Right lobe of liver (tissue), 6 donors: Measurements from ENCODE around the gene CACFD1. TPM values are rescaled to one million over a fixed set of nuclear protein-coding genes. Genes with fewer than 3 reads are reported as not detected.
A peak's percentile ranks its signal among the peaks of the same experiment; 100 is the strongest.

Experiments used
- ATAC-seq, 4 donors: fragments of 200-7000 bp; cut with Tn5 transposase; one replicate each; pipeline ENCODE4 v1.9.1; 2020; ENCODE audit warnings: mild to moderate bottlenecking in 4 of 4, moderate library complexity in 4 of 4
- DNase-seq, 3 donors: peaks; one replicate each; pipeline ENCODE4 v3.0.0-alpha.2; 2020
- H3K27ac ChIP-seq, 3 donors: fragments of 200-600 bp; one replicate each; pipeline ENCODE4 v1.8.0; 2022
- H3K27me3 ChIP-seq, 2 donors: fragments of 200-600 bp; one replicate each; pipeline ENCODE4 v1.8.0; 2022
- H3K36me3 ChIP-seq, 4 donors: fragments of 200-600 bp; sonication (generic) in 1 of 4; one replicate each; pipeline versions ENCODE4 v1.5.1 to v1.8.0; 2017 to 2022; ENCODE audit warnings: control low read depth in 1 of 4
- H3K4me1 ChIP-seq, 4 donors: fragments of 200-600 bp; sonication (generic) in 1 of 4; one replicate each; pipeline versions ENCODE4 v1.5.1 to v1.8.0; 2017 to 2022; ENCODE audit warnings: control low read depth in 1 of 4
- H3K4me3 ChIP-seq, 3 donors: fragments of 200-600 bp; one replicate each; pipeline ENCODE4 v1.8.0; 2022
- H3K9me3 ChIP-seq, 4 donors: fragments of 200-600 bp; sonication (generic) in 1 of 4; one replicate each; pipeline versions ENCODE4 v1.5.1 to v1.8.0; 2017 to 2022; ENCODE audit warnings: control low read depth in 1 of 4
- CTCF ChIP-seq, 4 donors: fragments of 200-600 bp in 3 of 4; fragments of 450-650 bp in 1 of 4; IDR thresholded peaks; one replicate each; pipeline versions ENCODE4 v1.5.1 to v1.8.0; 2016 to 2022; ENCODE audit warnings: antibody characterized with exemption in 4 of 4, mild to moderate bottlenecking in 2 of 4
- POLR2A ChIP-seq: fragments of 450-650 bp; IDR thresholded peaks from one replicate; pipeline ENCODE4 v1.6.1; 2017; ENCODE audit warnings: antibody characterized with exemption, mild to moderate bottlenecking
- WGBS: methylation state at CpG from one replicate; pipeline ENCODE4 v1.1.6; 2018; ENCODE audit warnings: low coverage, low lambda C conversion rate; ENCODE audit not compliant: insufficient coverage; ENCODE audit errors: missing lambda C conversion rate; 5-methylcytosine and 5-hydroxymethylcytosine counted together
- intact Hi-C, 2 donors: fragments of 100-400 bp; cut with DNase I; formaldehyde crosslinking; loops; one replicate each; pipeline versions ENCODE4 v1.11.2 to v1.14.1; 2022
- total RNA-seq, 6 experiments: library from RNA; depleted of rRNA in 2 of 6; stranded (reverse); fragments of >200 nt in 2 of 6; fragmentation: NEBNext Ultra II Directional in 3 of 6; extraction: Animal tissue kit (Norgen Biotek cat#: 25700) in 3 of 6; gene quantifications; one replicate each; pipeline versions ENCODE4 v1.1.0 to v1.2.4, GENCODE V29; 2016 to 2023
- donor health status: DM: no; HTN: yes; CAD: no.
- donor health status: DM: no; HTN: no; CAD: no.
- donor health status: DM: no; HTN: no; CAD: no.
- donor health status: DM: no; HTN: yes; CAD: no.
- donor health status: DM: no; HTN: yes; CAD: no.

Gene CACFD1
- total RNA-seq, 6 experiments from 2014 or later = 23.5 to 39.8 (median 32.9) TPM

GRCh38 chr9:133508046-133508445 lies 48.3 kb downstream of the CACFD1 start:
- no peaks in the 10 kb centered on the region for H3K9me3 ChIP-seq
- no peak for DNase-seq
- H3K36me3 ChIP-seq = no peaks in the 10 kb centered on the region
- no peak for TF ChIP-seq POLR2A
- TF ChIP-seq CTCF (IDR thresholded peaks at IDR 0.05) = no peak
- peaks cover 0 to 35% (median 14%) of the 10 kb centered on the region in 4 donors for H3K4me1 ChIP-seq
- no peaks in the 10 kb centered on the region for H3K27me3 ChIP-seq
- H3K4me3 ChIP-seq = no peak overlapping the region
- no peak for ATAC-seq
- H3K27ac ChIP-seq = no peak overlapping the region
- WGBS = 92% methylated on average over 7 of the region's 8 CpGs
- intact Hi-C loops = loop anchor here in 1 of 2 donors (10.0 kb wide), 1 partner anchor 207 kb away; no protein-coding TSS in a partner anchor

GRCh38 chr9:133509179-133510083 lies 49.7 kb downstream of the CACFD1 start:
- DNase-seq (peak; percentile 70 to 82 (median 79)), ATAC-seq (peak; percentile 67 to 81 (median 76))
- no peaks in the 10 kb centered on the region for H3K9me3 ChIP-seq
- peaks cover 0 to 35% (median 14%) of the 10 kb centered on the region in 4 donors for H3K4me1 ChIP-seq
- 2% methylated on average over 16 of the region's 26 CpGs for WGBS
- no peaks in the 10 kb centered on the region for H3K36me3 ChIP-seq
- no peaks in the 10 kb centered on the region for H3K27me3 ChIP-seq
- peak overlapping the region in 1 of 3 donors; percentile 9 for H3K4me3 ChIP-seq
- TF ChIP-seq CTCF (IDR thresholded peaks at IDR 0.05) (peak in 1 of 4 donors; percentile 15), POLR2A (peak; percentile 70)
- intact Hi-C loops = loop anchor here in 1 of 2 donors (10.0 kb wide), 1 partner anchor 205 kb away; no protein-coding TSS in a partner anchor
- peak overlapping the region; percentile 19 to 60 (median 38) for H3K27ac ChIP-seq

DNA sequence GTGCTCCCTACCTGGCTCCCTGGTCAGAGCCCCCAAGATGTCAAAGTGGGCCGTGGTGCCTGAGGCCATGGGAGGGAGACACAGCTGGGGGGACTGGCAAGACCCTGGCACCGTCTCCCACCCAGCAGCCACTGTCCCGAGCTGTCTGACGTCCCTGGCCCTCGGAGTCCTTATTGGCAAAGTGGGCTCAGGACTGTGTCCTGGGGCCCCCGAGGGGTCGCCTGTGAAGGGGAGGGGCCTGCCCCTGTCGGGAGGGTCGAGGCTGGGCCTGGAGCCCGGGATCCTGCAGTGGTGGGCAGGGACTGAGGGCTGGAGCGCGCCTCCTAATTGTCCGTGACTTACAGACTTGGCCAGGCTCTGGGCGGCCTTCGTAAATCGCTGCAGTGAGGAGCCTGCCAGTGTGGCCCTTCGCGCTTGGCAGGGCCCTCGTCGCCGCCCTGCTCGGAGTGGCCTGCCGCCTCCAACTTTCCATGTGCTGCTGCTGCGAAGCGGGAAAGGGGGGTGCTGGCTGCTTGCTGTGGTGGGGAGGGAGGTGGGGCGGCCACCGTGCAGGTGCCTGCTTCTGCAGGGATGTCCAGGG lies 51.2 kb downstream of the CACFD1 start:
- no peak for TF ChIP-seq CTCF (IDR thresholded peaks at IDR 0.05)
- TF ChIP-seq POLR2A = no peak
- H3K27ac ChIP-seq = no peak overlapping the region
- H3K4me1 ChIP-seq = peaks cover 0 to 31% (median 14%) of the 10 kb centered on the region in 4 donors
- intact Hi-C loops = no loop called here
- 100% methylated on average over 1 of the region's 27 CpGs for WGBS
- no peak overlapping the region for H3K4me3 ChIP-seq
- ATAC-seq (no peak), DNase-seq (no peak)
- no peaks in the 10 kb centered on the region for H3K36me3 ChIP-seq
- H3K9me3 ChIP-seq = no peaks in the 10 kb centered on the region
- H3K27me3 ChIP-seq = no peaks in the 10 kb centered on the region

DNA sequence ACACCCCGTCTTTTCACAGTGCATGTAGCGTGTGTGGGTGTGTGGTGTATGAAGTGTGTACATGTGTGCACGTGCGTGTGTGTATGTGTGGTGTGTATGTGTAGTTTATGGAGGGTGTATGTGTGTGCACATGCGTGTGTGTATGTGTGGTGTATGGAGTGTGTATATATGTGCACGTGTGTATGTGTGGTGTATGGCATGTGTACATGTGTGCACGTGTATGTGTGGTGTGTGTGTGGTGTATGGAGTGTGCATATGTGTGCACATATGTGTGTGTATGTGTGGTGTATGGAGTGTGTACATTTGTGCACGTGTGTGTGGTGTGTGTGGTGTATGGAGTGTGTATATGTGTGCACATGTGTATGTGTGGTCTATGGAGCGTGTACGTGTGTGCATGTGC lies 51.8 kb downstream of the CACFD1 start:
- 89% methylated on average over 10 of the region's 10 CpGs for WGBS

More for the DNA sequence above, 51.8 kb downstream of the CACFD1 start:
- H3K36me3 ChIP-seq = no peaks in the 10 kb centered on the region
- no peak overlapping the region for H3K27ac ChIP-seq
- TF ChIP-seq POLR2A = no peak
- no peak for TF ChIP-seq CTCF (IDR thresholded peaks at IDR 0.05)
- ATAC-seq = no peak
- no peaks in the 10 kb centered on the region for H3K27me3 ChIP-seq
- H3K4me1 ChIP-seq = peaks cover 0 to 26% (median 11%) of the 10 kb centered on the region in 4 donors
- no peaks in the 10 kb centered on the region for H3K9me3 ChIP-seq
- H3K4me3 ChIP-seq = no peak overlapping the region
- intact Hi-C loops = no loop called here
- DNase-seq = no peak
